Smooth muscle cell (in vitro differentiated cells): ENCODE results near the gene ALG1. TPM values are rescaled to one million over a fixed set of nuclear protein-coding genes. Genes with fewer than 3 reads are reported as not detected.
"Not testable (repeated sequence)": the region's sequence is repeated elsewhere in the genome, so short reads cannot be mapped to it uniquely, and the experiment has no call there.

Experiments
- DNase-seq: peaks from one replicate; lab custom pipeline; 2025; ENCODE audit not compliant: unreplicated experiment; lab: John Stamatoyannopoulos, UW
- H2AFZ ChIP-seq: fragments of 200-600 bp; sonication (generic); 2 replicates; pipeline ENCODE4 v1.6.0; 2016; ENCODE audit warnings: antibody characterized with exemption, low read depth, mild to moderate bottlenecking
- H3F3A ChIP-seq: fragments of 200-600 bp; sonication (generic); 2 replicates; pipeline ENCODE4 v1.6.0; 2017; ENCODE audit warnings: antibody characterized with exemption, low read depth
- H3K27ac ChIP-seq: fragments of 200-600 bp; sonication (generic); 2 replicates; pipeline ENCODE4 v1.5.1; 2016; ENCODE audit warnings: low read depth, mild to moderate bottlenecking
- H3K27me3 ChIP-seq: fragments of 200-600 bp; sonication (generic); 2 replicates; pipeline ENCODE4 v1.6.1; 2016; ENCODE audit warnings: low read depth, mild to moderate bottlenecking
- H3K36me3 ChIP-seq: fragments of 200-600 bp; sonication (generic); 2 replicates; pipeline ENCODE4 v1.5.1; 2016; ENCODE audit warnings: low read depth
- H3K4me1 ChIP-seq: fragments of 200-600 bp; sonication (generic); 2 replicates; pipeline ENCODE4 v1.5.1; 2016; ENCODE audit warnings: low read depth
- H3K4me2 ChIP-seq: fragments of 200-600 bp; sonication (generic); 2 replicates; pipeline ENCODE4 v1.6.0; 2016; ENCODE audit warnings: mild to moderate bottlenecking
- H3K4me3 ChIP-seq: fragments of 200-600 bp; sonication (generic); 2 replicates; pipeline ENCODE4 v1.5.1; 2016; ENCODE audit warnings: mild to moderate bottlenecking
- H3K79me2 ChIP-seq: fragments of 200-600 bp; sonication (generic); 2 replicates; pipeline ENCODE4 v1.6.0; 2016; ENCODE audit warnings: low read depth, mild to moderate bottlenecking
- H3K9ac ChIP-seq: fragments of 200-600 bp; sonication (generic); 2 replicates; pipeline ENCODE4 v1.6.0; 2016; ENCODE audit warnings: low read depth
- H3K9me3 ChIP-seq: fragments of 200-600 bp; sonication (generic); replicated peaks from 2 replicates; pipeline ENCODE4 v1.5.1; 2016; ENCODE audit warnings: low read depth
- H4K20me1 ChIP-seq: fragments of 200-600 bp; sonication (generic); 2 replicates; pipeline ENCODE4 v1.6.0; 2016; ENCODE audit warnings: low read depth
- CTCF ChIP-seq: fragments of 200-600 bp; sonication (generic); IDR thresholded peaks from 2 replicates; pipeline ENCODE4 v1.5.1; 2017; ENCODE audit warnings: borderline replicate concordance, mild to moderate bottlenecking, antibody characterized with exemption; ENCODE audit not compliant: insufficient read depth, poor library complexity, severe bottlenecking
- WGBS: methylation state at CpG from one replicate; pipeline ENCODE4 v1.1.7; 2016; ENCODE audit warnings: low lambda C conversion rate; 5-methylcytosine and 5-hydroxymethylcytosine counted together
- polyA plus RNA-seq: library from polyadenylated mRNA; unstranded; fragments of >200 nt; fragmentation: Nextera tagmentation; extraction: Ambion mirVana; gene quantifications from 2 replicates; pipeline ENCODE4 v1.2.1, GENCODE V29; 2016
- total RNA-seq: library from RNA; depleted of rRNA; stranded (reverse); fragments of >200 nt; gene quantifications from 2 replicates; pipeline ENCODE4 v1.2.3, GENCODE V29; 2014

Gene ALG1
- total and polyA plus RNA-seq, 2 experiments from 2014 or later = 22.6 to 32.9 TPM

- not testable (repeated sequence) for H3F3A ChIP-seq
Measured at GRCh38 chr16:5084099-5084731, 12.6 kb downstream of the ALG1 start.

GRCh38 chr16:5084802-5085201 lies 13.2 kb downstream of the ALG1 start:
- H3K4me1 ChIP-seq, H4K20me1 ChIP-seq, H3K27ac ChIP-seq, DNase-seq, H3K9me3 ChIP-seq, H2AFZ ChIP-seq, H3K79me2 ChIP-seq, H3K36me3 ChIP-seq, H3K4me2 ChIP-seq, H3F3A ChIP-seq, H3K9ac ChIP-seq, H3K4me3 ChIP-seq, H3K27me3 ChIP-seq: not testable (repeated sequence)
- whole genome bisulfite sequencing = 63% methylated on average over 10 of the region's 10 CpGs
- peak; percentile 61 for TF ChIP-seq CTCF

More at GRCh38 chr16:5084099-5084731, 12.6 kb downstream of the ALG1 start:
- not testable (repeated sequence) for H3K36me3 ChIP-seq, H3K4me2 ChIP-seq, DNase-seq, H3K9me3 ChIP-seq, H3K27me3 ChIP-seq, H3K9ac ChIP-seq, H4K20me1 ChIP-seq, H3K79me2 ChIP-seq, H3K4me1 ChIP-seq, H3K4me3 ChIP-seq, H2AFZ ChIP-seq, H3K27ac ChIP-seq
- 77% methylated on average over 10 of the region's 11 CpGs for WGBS

DNA sequence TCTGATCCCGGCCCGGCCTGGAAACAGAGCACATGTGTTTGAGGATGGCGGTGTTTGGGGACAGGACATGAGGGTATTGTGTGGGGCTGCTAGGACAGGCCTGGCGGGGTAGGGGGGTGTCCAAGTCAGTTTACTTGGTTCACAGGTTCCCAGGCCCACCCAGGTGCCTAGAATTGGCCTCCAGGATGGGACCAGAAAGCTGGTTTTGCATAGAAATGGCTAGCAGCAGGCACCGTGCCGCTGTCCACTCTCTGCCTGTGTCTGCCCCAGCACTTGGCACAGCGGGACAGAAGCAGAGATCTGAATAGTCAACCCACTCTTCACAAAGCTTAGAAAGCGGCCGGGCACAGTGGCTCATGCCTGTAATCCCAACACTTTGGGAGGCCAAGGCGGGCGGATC lies 14.1 kb downstream of the ALG1 start:
- H3K79me2 ChIP-seq = not testable (repeated sequence)

GRCh38 chr16:5088086-5088790 lies 16.6 kb downstream of the ALG1 start:
- H3K9me3 ChIP-seq, H3K27ac ChIP-seq, H3K4me3 ChIP-seq, DNase-seq, H2AFZ ChIP-seq, H3K36me3 ChIP-seq, H3K4me1 ChIP-seq, H3K9ac ChIP-seq, H3K27me3 ChIP-seq, H3K4me2 ChIP-seq, H4K20me1 ChIP-seq, H3F3A ChIP-seq, H3K79me2 ChIP-seq: not testable (repeated sequence)
- WGBS = 98% methylated on average over 18 of the region's 18 CpGs

More for the DNA sequence above, 14.1 kb downstream of the ALG1 start:
- H3K4me3 ChIP-seq, H3K27me3 ChIP-seq, H3K9me3 ChIP-seq, H3K27ac ChIP-seq, DNase-seq, H2AFZ ChIP-seq, H3K4me2 ChIP-seq, H3F3A ChIP-seq, H4K20me1 ChIP-seq, H3K4me1 ChIP-seq, H3K9ac ChIP-seq, H3K36me3 ChIP-seq: not testable (repeated sequence)
- 87% methylated on average over 11 of the region's 11 CpGs for WGBS

GRCh38 chr16:5088936-5089335 lies 17.3 kb downstream of the ALG1 start:
- H3K4me3 ChIP-seq = not testable (repeated sequence)
- 96% methylated on average over 17 of the region's 17 CpGs for WGBS

DNA sequence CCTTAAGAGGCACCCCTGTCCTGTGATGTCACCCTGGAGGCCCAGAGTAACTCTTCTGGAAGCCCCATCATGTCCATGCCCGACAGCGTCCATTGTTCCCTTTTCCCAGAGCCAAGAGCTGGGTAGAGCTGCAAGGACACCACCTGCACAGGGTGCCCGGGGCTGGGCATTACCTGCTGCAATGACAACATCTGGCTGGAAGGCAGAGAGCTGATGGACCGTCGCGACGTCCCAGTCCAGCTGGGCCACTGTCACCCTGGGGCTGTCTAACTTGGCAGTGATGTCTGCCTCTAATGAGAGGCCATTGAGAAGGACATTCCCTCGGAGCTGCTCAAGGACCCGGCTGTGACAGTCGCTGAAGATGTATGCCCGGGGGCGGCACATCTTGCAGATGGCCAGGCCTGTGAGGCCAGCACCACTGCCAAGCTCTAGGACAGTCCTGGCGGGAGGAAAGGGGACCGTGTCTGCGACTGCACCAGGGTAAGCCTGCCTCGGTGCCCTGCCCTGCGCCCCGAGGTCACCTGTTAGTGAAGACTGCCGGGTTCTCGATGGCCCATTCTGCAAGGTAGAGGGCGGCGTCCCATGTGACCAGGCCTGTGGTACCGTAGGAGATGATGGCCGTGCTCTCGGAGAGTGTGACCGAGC lies 18.4 kb downstream of the ALG1 start:
- H2AFZ ChIP-seq, H3K9ac ChIP-seq, H3K27me3 ChIP-seq, H3K27ac ChIP-seq, H4K20me1 ChIP-seq, H3K4me1 ChIP-seq, H3K4me3 ChIP-seq, H3K9me3 ChIP-seq, H3F3A ChIP-seq, DNase-seq, H3K4me2 ChIP-seq, H3K79me2 ChIP-seq, H3K36me3 ChIP-seq: not testable (repeated sequence)
- WGBS = 96% methylated on average over 26 of the region's 26 CpGs

More at GRCh38 chr16:5088936-5089335, 17.3 kb downstream of the ALG1 start:
- H3K4me2 ChIP-seq, DNase-seq, H3K27me3 ChIP-seq, H4K20me1 ChIP-seq, H3K4me1 ChIP-seq, H3K9ac ChIP-seq, H2AFZ ChIP-seq, H3K27ac ChIP-seq, H3K79me2 ChIP-seq, H3F3A ChIP-seq, H3K9me3 ChIP-seq, H3K36me3 ChIP-seq: not testable (repeated sequence)

GRCh38 chr16:5090592-5090991 lies 18.9 kb downstream of the ALG1 start:
- not testable (repeated sequence) for H3K27me3 ChIP-seq, H3K4me3 ChIP-seq, H3K9ac ChIP-seq, H3K9me3 ChIP-seq, H4K20me1 ChIP-seq, DNase-seq, H3K36me3 ChIP-seq, H3K4me1 ChIP-seq, H3K79me2 ChIP-seq, H3K4me2 ChIP-seq, H2AFZ ChIP-seq, H3K27ac ChIP-seq, H3F3A ChIP-seq
- WGBS = 92% methylated on average over 9 of the region's 9 CpGs
